Measurements from ENCODE around the gene CLCF1.

Gene CLCF1

GRCh38 chr11:67415501-67416304, 42.3 kb upstream of the CLCF1 start, which contains the start of gene CARNS1:
Gene CARNS1, plus strand, starts transcription at chr11:67415678. Its CDS starts 522 bp downstream, at chr11:67416200.
- Histone ChIP-seq H3K14ac (ENCODE audit: low read length in 2 of 2) (no peak within 1 kb of the TSS), H3K4me1 (ENCODE audit: control insufficient read depth, insufficient read depth, low read depth, low read length) (peaks cover 48% of the 10 kb centered on the region), H2BK12ac (ENCODE audit: low read length in 2 of 2) (no peak within 1 kb of the TSS), H3K27ac (ENCODE audit: low read length, poor library complexity, severe bottlenecking) (no peak within 1 kb of the TSS), H2BK15ac (ENCODE audit: low read depth, poor library complexity, severe bottlenecking) (no peak within 1 kb of the TSS), H3K36me3 (ENCODE audit: control insufficient read depth in 1 of 2, insufficient read depth in 2 of 2, low read depth in 1 of 2, low read length in 2 of 2) (peaks cover 0 to 4% of the 10 kb centered on the region in 2 experiments), H3K4ac (ENCODE audit: low read depth in 1 of 2, low read length in 2 of 2) (no peak within 1 kb of the TSS), H4K8ac (ENCODE audit: low read length) (no peak within 1 kb of the TSS), H2AFZ (ENCODE audit: low read depth, low read length) (no peak within 1 kb of the TSS), H3K9ac (ENCODE audit: low read length) (no peak within 1 kb of the TSS), H3K4me3 (ENCODE audit: insufficient read depth in 1 of 2, low read depth in 1 of 2, low read length in 2 of 2) (peak within 1 kb of the TSS in 1 of 2 experiments; percentile 35), H3K4me2 (ENCODE audit: low read length, poor library complexity, severe bottlenecking) (peak within 1 kb of the TSS; percentile 48), H2BK5ac (ENCODE audit: low read depth, low read length, poor library complexity, severe bottlenecking) (no peak within 1 kb of the TSS), H3K27me3 (ENCODE audit: control insufficient read depth in 1 of 2, insufficient read depth in 1 of 2, low read length in 2 of 2) (peaks cover 32 to 54% of the 10 kb centered on the region in 2 experiments), H3K79me1 (replicated peaks; ENCODE audit: low read length, poor library complexity, severe bottlenecking) (peaks cover 8% of the 10 kb centered on the region), H3K18ac (ENCODE audit: low read depth in 1 of 2, low read length in 2 of 2) (no peak within 1 kb of the TSS), H4K91ac (ENCODE audit: low read length) (no peak within 1 kb of the TSS), H3K23ac (ENCODE audit: low read length in 2 of 2) (no peak within 1 kb of the TSS), H2BK120ac (ENCODE audit: low read depth, low read length) (no peak within 1 kb of the TSS), H3K9me3 (ENCODE audit: control insufficient read depth, low read length) (no peaks in the 10 kb centered on the region), H2AK5ac (ENCODE audit: low read length, severe bottlenecking) (no peak within 1 kb of the TSS)
- DNase-seq = no peak
- WGBS = 13% methylated on average over 50 of the region's 67 CpGs

- no peak overlapping the region for H3K18ac ChIP-seq (ENCODE audit: low read depth in 1 of 2, low read length in 2 of 2)
- H3K9ac ChIP-seq (ENCODE audit: low read length) = no peak overlapping the region
- H2BK120ac ChIP-seq (ENCODE audit: low read depth, low read length) = no peak overlapping the region
- H3K4me2 ChIP-seq (ENCODE audit: low read length, poor library complexity, severe bottlenecking) = no peak overlapping the region
- H3K9me3 ChIP-seq (ENCODE audit: control insufficient read depth, low read length) = no peaks in the 10 kb centered on the region
- peaks cover 43 to 77% of the 10 kb centered on the region in 2 experiments for H3K27me3 ChIP-seq (ENCODE audit: control insufficient read depth in 1 of 2, insufficient read depth in 1 of 2, low read length in 2 of 2)
- H3K4me1 ChIP-seq (ENCODE audit: control insufficient read depth, insufficient read depth, low read depth, low read length) = peaks cover 25% of the 10 kb centered on the region
- H3K27ac ChIP-seq (ENCODE audit: low read length, poor library complexity, severe bottlenecking) = no peak overlapping the region
- H3K14ac ChIP-seq (ENCODE audit: low read length in 2 of 2) = no peak overlapping the region
- H2AK5ac ChIP-seq (ENCODE audit: low read length, severe bottlenecking) = no peak overlapping the region
- 74% methylated on average over 1 of the region's 2 CpGs for WGBS
- H4K91ac ChIP-seq (ENCODE audit: low read length) = no peak overlapping the region
- no peak overlapping the region for H2BK15ac ChIP-seq (ENCODE audit: low read depth, poor library complexity, severe bottlenecking)
- no peak overlapping the region for H3K23ac ChIP-seq (ENCODE audit: low read length in 2 of 2)
- H2AFZ ChIP-seq (ENCODE audit: low read depth, low read length) = no peak overlapping the region
- no peaks in the 10 kb centered on the region for H3K36me3 ChIP-seq (ENCODE audit: control insufficient read depth in 1 of 2, insufficient read depth in 2 of 2, low read depth in 1 of 2, low read length in 2 of 2)
- H3K4me3 ChIP-seq (ENCODE audit: insufficient read depth in 1 of 2, low read depth in 1 of 2, low read length in 2 of 2) = no peak overlapping the region
- H3K4ac ChIP-seq (ENCODE audit: low read depth in 1 of 2, low read length in 2 of 2) = no peak overlapping the region
- H2BK12ac ChIP-seq (ENCODE audit: low read length in 2 of 2) = no peak overlapping the region
- H2BK5ac ChIP-seq (ENCODE audit: low read depth, low read length, poor library complexity, severe bottlenecking) = no peak overlapping the region
- no peak overlapping the region for H4K8ac ChIP-seq (ENCODE audit: low read length)
- DNase-seq = peak; percentile 9
- H3K79me1 ChIP-seq (replicated peaks; ENCODE audit: low read length, poor library complexity, severe bottlenecking) = no peaks in the 10 kb centered on the region
Observed at GRCh38 chr11:67413266-67413849, 40.0 kb upstream of the CLCF1 start.

GRCh38 chr11:67412495-67413179, 39.2 kb upstream of the CLCF1 start:
- Histone ChIP-seq H3K79me1 (replicated peaks; ENCODE audit: low read length, poor library complexity, severe bottlenecking) (no peaks in the 10 kb centered on the region), H3K23ac (ENCODE audit: low read length in 2 of 2) (no peak overlapping the region), H2BK15ac (ENCODE audit: low read depth, poor library complexity, severe bottlenecking) (no peak overlapping the region), H2BK5ac (ENCODE audit: low read depth, low read length, poor library complexity, severe bottlenecking) (no peak overlapping the region), H4K91ac (ENCODE audit: low read length) (no peak overlapping the region), H3K9me3 (ENCODE audit: control insufficient read depth, low read length) (no peaks in the 10 kb centered on the region), H2BK12ac (ENCODE audit: low read length in 2 of 2) (no peak overlapping the region), H3K4me2 (ENCODE audit: low read length, poor library complexity, severe bottlenecking) (no peak overlapping the region), H3K18ac (ENCODE audit: low read depth in 1 of 2, low read length in 2 of 2) (no peak overlapping the region), H3K14ac (ENCODE audit: low read length in 2 of 2) (no peak overlapping the region), H4K8ac (ENCODE audit: low read length) (peak overlapping the region; percentile 12), H3K4me1 (ENCODE audit: control insufficient read depth, insufficient read depth, low read depth, low read length) (peaks cover 21% of the 10 kb centered on the region), H3K36me3 (ENCODE audit: control insufficient read depth in 1 of 2, insufficient read depth in 2 of 2, low read depth in 1 of 2, low read length in 2 of 2) (no peaks in the 10 kb centered on the region), H3K4me3 (ENCODE audit: insufficient read depth in 1 of 2, low read depth in 1 of 2, low read length in 2 of 2) (no peak overlapping the region), H2AFZ (ENCODE audit: low read depth, low read length) (no peak overlapping the region), H3K27ac (ENCODE audit: low read length, poor library complexity, severe bottlenecking) (no peak overlapping the region), H3K4ac (ENCODE audit: low read depth in 1 of 2, low read length in 2 of 2) (no peak overlapping the region), H3K9ac (ENCODE audit: low read length) (no peak overlapping the region), H2BK120ac (ENCODE audit: low read depth, low read length) (no peak overlapping the region), H3K27me3 (ENCODE audit: control insufficient read depth in 1 of 2, insufficient read depth in 1 of 2, low read length in 2 of 2) (peaks cover 43 to 81% of the 10 kb centered on the region in 2 experiments), H2AK5ac (ENCODE audit: low read length, severe bottlenecking) (no peak overlapping the region)
- no peak for DNase-seq
- 79% methylated on average over 9 of the region's 9 CpGs for WGBS

GRCh38 chr11:67411785-67412152, 38.4 kb upstream of the CLCF1 start:
- Histone ChIP-seq H3K18ac (ENCODE audit: low read depth in 1 of 2, low read length in 2 of 2) (no peak overlapping the region), H2AK5ac (ENCODE audit: low read length, severe bottlenecking) (no peak overlapping the region), H2AFZ (ENCODE audit: low read depth, low read length) (no peak overlapping the region), H4K8ac (ENCODE audit: low read length) (no peak overlapping the region), H3K4me1 (ENCODE audit: control insufficient read depth, insufficient read depth, low read depth, low read length) (peaks cover 23% of the 10 kb centered on the region), H2BK15ac (ENCODE audit: low read depth, poor library complexity, severe bottlenecking) (no peak overlapping the region), H3K9ac (ENCODE audit: low read length) (no peak overlapping the region), H3K4ac (ENCODE audit: low read depth in 1 of 2, low read length in 2 of 2) (no peak overlapping the region), H2BK5ac (ENCODE audit: low read depth, low read length, poor library complexity, severe bottlenecking) (no peak overlapping the region), H2BK12ac (ENCODE audit: low read length in 2 of 2) (no peak overlapping the region), H3K27ac (ENCODE audit: low read length, poor library complexity, severe bottlenecking) (no peak overlapping the region), H3K23ac (ENCODE audit: low read length in 2 of 2) (no peak overlapping the region), H2BK120ac (ENCODE audit: low read depth, low read length) (no peak overlapping the region), H3K4me3 (ENCODE audit: insufficient read depth in 1 of 2, low read depth in 1 of 2, low read length in 2 of 2) (no peak overlapping the region), H3K9me3 (ENCODE audit: control insufficient read depth, low read length) (no peaks in the 10 kb centered on the region), H4K91ac (ENCODE audit: low read length) (no peak overlapping the region), H3K4me2 (ENCODE audit: low read length, poor library complexity, severe bottlenecking) (no peak overlapping the region), H3K14ac (ENCODE audit: low read length in 2 of 2) (no peak overlapping the region), H3K27me3 (ENCODE audit: control insufficient read depth in 1 of 2, insufficient read depth in 1 of 2, low read length in 2 of 2) (peaks cover 43 to 88% of the 10 kb centered on the region in 2 experiments), H3K36me3 (ENCODE audit: control insufficient read depth in 1 of 2, insufficient read depth in 2 of 2, low read depth in 1 of 2, low read length in 2 of 2) (no peaks in the 10 kb centered on the region), H3K79me1 (replicated peaks; ENCODE audit: low read length, poor library complexity, severe bottlenecking) (no peaks in the 10 kb centered on the region)
- WGBS = 89% methylated on average over 7 of the region's 7 CpGs
- no peak for DNase-seq
